ENCODE results near the gene TYK2. TPM values are rescaled to one million over a fixed set of nuclear protein-coding genes. Genes with fewer than 3 reads are reported as not detected.
"Not testable (repeated sequence)": the region's sequence is repeated elsewhere in the genome, so short reads cannot be mapped to it uniquely, and the experiment has no call there.

Gene TYK2
- total RNA-seq, 2 experiments from 2014 or later, result 216 to 240 TPM

GRCh38 chr19:10395003-10395402, 14.6 kb upstream of the TYK2 start:
- Mint-ChIP-seq H3K27me3 (ENCODE audit: low read depth) (no peaks in the 10 kb centered on the region), H3K36me3 (ENCODE audit: low read depth) (peaks cover 59% of the 10 kb centered on the region), H3K27ac (no peak overlapping the region), H3K4me3 (no peak overlapping the region), H3K4me1 (ENCODE audit: low read depth) (peaks cover 21% of the 10 kb centered on the region), H3K9me3 (ENCODE audit: insufficient read depth) (no peaks in the 10 kb centered on the region)
- DNase-seq, result no peak
- CTCF ChIA-PET, result interaction anchor here (1.5 kb wide), 1 partner anchor 126 kb away, joined by 3 read pairs; no protein-coding TSS in a partner anchor
- no peak for ATAC-seq
- POLR2A ChIA-PET, result no interaction called here

GRCh38 chr19:10393137-10393536, 12.8 kb upstream of the TYK2 start:
- Mint-ChIP-seq H3K36me3 (ENCODE audit: low read depth) (peaks cover 60% of the 10 kb centered on the region), H3K4me1 (ENCODE audit: low read depth) (peaks cover 14% of the 10 kb centered on the region), H3K4me3 (no peak overlapping the region), H3K9me3 (ENCODE audit: insufficient read depth) (no peaks in the 10 kb centered on the region), H3K27me3 (ENCODE audit: low read depth) (no peaks in the 10 kb centered on the region), H3K27ac (no peak overlapping the region)
- ATAC-seq (no peak), DNase-seq (no peak)
- POLR2A ChIA-PET, result interaction anchor here (1.1 to 2.9 kb wide), 2 partner anchors 104 to 123 kb away, joined by 5 to 18 read pairs; partner anchors contain the start of genes ICAM1 and ICAM5
- CTCF ChIA-PET, result interaction anchor here (1.0 to 15.3 kb wide), 6 partner anchors 12 to 135 kb away, joined by 3 to 383 read pairs (median 19); partner anchors contain the start of genes ICAM1 and TYK2

GRCh38 chr19:10392120-10392519, 11.7 kb upstream of the TYK2 start:
- H3K4me3 Mint-ChIP-seq, result no peak overlapping the region
- no peak for ATAC-seq
- peaks cover 7% of the 10 kb centered on the region for H3K4me1 Mint-ChIP-seq (ENCODE audit: low read depth)
- POLR2A ChIA-PET, result interaction anchor here (0.6 to 2.9 kb wide), 4 partner anchors 12 to 122 kb away, joined by 3 to 18 read pairs (median 4); partner anchors contain the start of genes ICAM1 and ICAM5
- no peak for DNase-seq
- H3K27me3 Mint-ChIP-seq (ENCODE audit: low read depth), result no peaks in the 10 kb centered on the region
- H3K9me3 Mint-ChIP-seq (ENCODE audit: insufficient read depth), result no peaks in the 10 kb centered on the region
- CTCF ChIA-PET, result interaction anchor here (0.8 to 15.3 kb wide), 14 partner anchors 10 to 134 kb away, joined by 3 to 383 read pairs (median 4); partner anchors contain the start of genes CDC37, ICAM1 and TYK2
- peaks cover 53% of the 10 kb centered on the region for H3K36me3 Mint-ChIP-seq (ENCODE audit: low read depth)
- no peak overlapping the region for H3K27ac Mint-ChIP-seq

- Mint-ChIP-seq H3K4me1 (ENCODE audit: low read depth) (peaks cover 3% of the 10 kb centered on the region), H3K27me3 (ENCODE audit: low read depth) (no peaks in the 10 kb centered on the region), H3K36me3 (ENCODE audit: low read depth) (peaks cover 41% of the 10 kb centered on the region), H3K27ac (no peak overlapping the region), H3K9me3 (ENCODE audit: insufficient read depth) (no peaks in the 10 kb centered on the region), H3K4me3 (no peak overlapping the region)
- DNase-seq (peak; percentile 78), ATAC-seq (peak; percentile 59)
- POLR2A ChIA-PET, result interaction anchor here (0.9 to 2.9 kb wide), 3 partner anchors 121 to 132 kb away, joined by 3 to 18 read pairs (median 4); partner anchors contain the start of gene ICAM1
- CTCF ChIA-PET, result interaction anchor here (0.5 to 15.3 kb wide), 18 partner anchors 9 to 133 kb away, joined by 3 to 383 read pairs (median 4); partner anchors contain the start of genes CDC37, ICAM1, ICAM5 and TYK2
Measured at GRCh38 chr19:10390652-10391286, 10.4 kb upstream of the TYK2 start.

GRCh38 chr19:10389863-10390262, 9.5 kb upstream of the TYK2 start:
- ChIA-PET POLR2A (interaction anchor here (1.5 to 3.9 kb wide), 3 partner anchors 109 to 131 kb away, joined by 5 to 27 read pairs (median 8); partner anchors contain the start of gene ICAM1), CTCF (interaction anchor here (0.6 to 15.3 kb wide), 23 partner anchors 11 to 140 kb away, joined by 3 to 383 read pairs (median 12); partner anchors contain the start of genes CDC37, ICAM1, ICAM5 and MRPL4)
- no peaks in the 10 kb centered on the region for H3K27me3 Mint-ChIP-seq (ENCODE audit: low read depth)
- H3K4me3 Mint-ChIP-seq, result no peak overlapping the region
- H3K36me3 Mint-ChIP-seq (ENCODE audit: low read depth), result peaks cover 35% of the 10 kb centered on the region
- ATAC-seq (no peak), DNase-seq (peak; percentile 41)
- peaks cover 3% of the 10 kb centered on the region for H3K4me1 Mint-ChIP-seq (ENCODE audit: low read depth)
- no peak overlapping the region for H3K27ac Mint-ChIP-seq
- no peaks in the 10 kb centered on the region for H3K9me3 Mint-ChIP-seq (ENCODE audit: insufficient read depth)

GRCh38 chr19:10388957-10389356, 8.6 kb upstream of the TYK2 start:
- DNase-seq (peak; percentile 86), ATAC-seq (peak; percentile 42)
- ChIA-PET CTCF (interaction anchor here (0.6 to 15.3 kb wide), 48 partner anchors 9 to 458 kb away, joined by 3 to 383 read pairs (median 5); partner anchors contain the start of genes CDC37, ICAM1, ICAM4 and ICAM5), POLR2A (interaction anchor here (0.7 to 3.9 kb wide), 4 partner anchors 56 to 130 kb away, joined by 3 to 27 read pairs (median 6); partner anchors contain the start of gene ICAM1)
- H3K9me3 Mint-ChIP-seq (ENCODE audit: insufficient read depth), result no peaks in the 10 kb centered on the region
- no peaks in the 10 kb centered on the region for H3K27me3 Mint-ChIP-seq (ENCODE audit: low read depth)
- no peak overlapping the region for H3K27ac Mint-ChIP-seq
- peaks cover 33% of the 10 kb centered on the region for H3K36me3 Mint-ChIP-seq (ENCODE audit: low read depth)
- H3K4me1 Mint-ChIP-seq (ENCODE audit: low read depth), result peaks cover 6% of the 10 kb centered on the region
- H3K4me3 Mint-ChIP-seq, result no peak overlapping the region

- no peak for DNase-seq
- H3K27me3 Mint-ChIP-seq (ENCODE audit: low read depth), result no peaks in the 10 kb centered on the region
- H3K36me3 Mint-ChIP-seq (ENCODE audit: low read depth), result peaks cover 10% of the 10 kb centered on the region
- no peaks in the 10 kb centered on the region for H3K9me3 Mint-ChIP-seq (ENCODE audit: insufficient read depth)
- no peak for ATAC-seq
- POLR2A ChIA-PET, result interaction anchor here (0.6 to 0.9 kb wide), 2 partner anchors 38 to 118 kb away, joined by 3 read pairs; no protein-coding TSS in a partner anchor
- H3K4me1 Mint-ChIP-seq (ENCODE audit: low read depth), result peaks cover 18% of the 10 kb centered on the region
- CTCF ChIA-PET, result interaction anchor here (1.2 to 15.3 kb wide), 4 partner anchors 19 to 125 kb away, joined by 3 to 383 read pairs (median 129); partner anchors contain the start of genes CDC37 and ICAM1
- no peak overlapping the region for H3K27ac Mint-ChIP-seq
- H3K4me3 Mint-ChIP-seq, result no peak overlapping the region
Measured at GRCh38 chr19:10384580-10384979, 4.2 kb upstream of the TYK2 start.

GRCh38 chr19:10383223-10383499, 2.8 kb upstream of the TYK2 start:
- H3K4me3 Mint-ChIP-seq; DNase-seq; H3K27ac Mint-ChIP-seq; H3K9me3 Mint-ChIP-seq (ENCODE audit: insufficient read depth); H3K27me3 Mint-ChIP-seq (ENCODE audit: low read depth); POLR2A ChIA-PET; ATAC-seq: not testable (repeated sequence)
- peaks cover 12% of the 10 kb centered on the region for H3K36me3 Mint-ChIP-seq (ENCODE audit: low read depth)
- CTCF ChIA-PET, result interaction anchor here (1.5 to 15.3 kb wide), 4 partner anchors 8 to 124 kb away, joined by 3 to 383 read pairs (median 142); partner anchors contain the start of genes CDC37 and ICAM1
- peaks cover 25% of the 10 kb centered on the region for H3K4me1 Mint-ChIP-seq (ENCODE audit: low read depth)

- Mint-ChIP-seq H3K27ac (peak overlapping the region; percentile 91), H3K9me3 (ENCODE audit: insufficient read depth) (no peaks in the 10 kb centered on the region), H3K36me3 (ENCODE audit: low read depth) (peaks cover 20% of the 10 kb centered on the region), H3K4me3 (peak overlapping the region; percentile 89), H3K27me3 (ENCODE audit: low read depth) (no peaks in the 10 kb centered on the region), H3K4me1 (ENCODE audit: low read depth) (peaks cover 26% of the 10 kb centered on the region)
- ChIA-PET CTCF (interaction anchor here (1.1 to 15.3 kb wide), 7 partner anchors 8 to 120 kb away, joined by 4 to 383 read pairs (median 30); partner anchors contain the start of genes CDC37 and ICAM1), POLR2A (interaction anchor here (0.6 to 2.5 kb wide), 10 partner anchors 9 to 380 kb away, joined by 3 to 29 read pairs (median 4); partner anchors contain the start of genes CDC37, ICAM1 and RAVER1)
- ATAC-seq, result peak; percentile 6
- no peak for DNase-seq
Measured at GRCh38 chr19:10379880-10380312, 476 bp downstream of the TYK2 start.

GRCh38 chr19:10378124-10378523, 2.2 kb downstream of the TYK2 start:
- H3K4me3 Mint-ChIP-seq, result no peak overlapping the region
- H3K9me3 Mint-ChIP-seq (ENCODE audit: insufficient read depth), result no peaks in the 10 kb centered on the region
- ChIA-PET CTCF (interaction anchor here (6.7 to 15.3 kb wide), 3 partner anchors 11 to 119 kb away, joined by 48 to 383 read pairs (median 255); partner anchors contain the start of gene ICAM1), POLR2A (no interaction called here)
- H3K36me3 Mint-ChIP-seq (ENCODE audit: low read depth), result peaks cover 26% of the 10 kb centered on the region
- H3K27ac Mint-ChIP-seq, result no peak overlapping the region
- ATAC-seq (no peak), DNase-seq (no peak)
- peaks cover 26% of the 10 kb centered on the region for H3K4me1 Mint-ChIP-seq (ENCODE audit: low read depth)
- H3K27me3 Mint-ChIP-seq (ENCODE audit: low read depth), result no peaks in the 10 kb centered on the region

GRCh38 chr19:10377140-10377640, 3.2 kb downstream of the TYK2 start:
- DNase-seq; H3K9me3 Mint-ChIP-seq (ENCODE audit: insufficient read depth); POLR2A ChIA-PET; H3K27ac Mint-ChIP-seq; H3K4me3 Mint-ChIP-seq; ATAC-seq; H3K27me3 Mint-ChIP-seq (ENCODE audit: low read depth): not testable (repeated sequence)
- peaks cover 26% of the 10 kb centered on the region for H3K36me3 Mint-ChIP-seq (ENCODE audit: low read depth)
- CTCF ChIA-PET, result interaction anchor here (0.7 to 6.7 kb wide), 2 partner anchors 12 to 118 kb away, joined by 3 to 48 read pairs; no protein-coding TSS in a partner anchor
- peaks cover 26% of the 10 kb centered on the region for H3K4me1 Mint-ChIP-seq (ENCODE audit: low read depth)
